22Rv1 (cell line): Measurements from ENCODE around the gene PCED1B.
"Not testable (repeated sequence)": the region's sequence is repeated elsewhere in the genome, so short reads cannot be mapped to it uniquely, and the experiment has no call there.

ENCODE experiments used
- H3K27ac ChIP-seq: fragments of 450-650 bp; 2 replicates; pipeline ENCODE4 v1.5.1; 2017
- CTCF ChIP-seq: fragments of 450-650 bp; IDR thresholded peaks from 2 replicates; pipeline ENCODE4 v1.5.1; 2017; ENCODE audit warnings: mild to moderate bottlenecking
- ZFX ChIP-seq: fragments of 450-650 bp; IDR thresholded peaks from 2 replicates; pipeline ENCODE4 v1.6.1; 2017; ENCODE audit warnings: antibody characterized with exemption, borderline replicate concordance

Gene PCED1B

DNA sequence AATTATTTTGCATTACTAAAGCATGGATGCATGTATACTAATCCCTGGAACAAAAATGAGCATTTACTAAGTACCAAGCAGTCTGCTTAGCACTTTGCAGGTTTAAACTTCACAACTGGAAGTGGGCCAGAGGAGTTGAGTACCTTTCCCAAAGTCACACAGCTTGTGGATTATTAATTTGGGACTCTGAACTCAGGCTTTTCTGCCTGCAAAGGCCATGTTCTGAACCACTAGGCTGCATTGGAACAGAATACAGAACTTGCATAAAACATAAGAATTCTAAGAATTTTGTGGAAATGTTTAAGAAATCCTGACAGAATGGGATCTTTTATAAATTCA is 133.2 kb downstream of the PCED1B start:
- TF ChIP-seq ZFX: no peak
- TF ChIP-seq CTCF: no peak

DNA sequence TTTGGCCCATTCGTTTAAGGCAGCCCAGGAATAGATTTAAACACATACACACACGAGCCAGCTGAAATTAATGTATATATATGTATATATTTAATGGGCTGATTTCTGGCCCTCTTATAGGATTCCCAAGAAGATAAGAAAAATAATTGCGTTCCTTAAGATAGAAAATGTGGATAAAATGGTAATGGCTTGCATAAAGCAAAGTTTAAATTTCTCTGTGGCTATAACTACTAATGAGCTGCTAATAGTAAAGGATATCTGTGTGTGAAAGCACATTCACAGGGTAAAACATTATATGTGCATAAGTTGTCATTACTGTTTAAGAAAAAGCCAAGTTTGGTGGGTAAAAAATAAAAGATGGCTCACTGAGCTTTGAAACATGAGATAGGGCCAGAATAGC is 134.0 kb downstream of the PCED1B start:
- TF ChIP-seq ZFX (no peak), CTCF (no peak)
- H3K27ac ChIP-seq: no peak overlapping the region

More for the DNA sequence above, 133.2 kb downstream of the PCED1B start:
- H3K27ac ChIP-seq: no peak overlapping the region

- H3K27ac ChIP-seq: no peak overlapping the region
- no peak for TF ChIP-seq CTCF
- no peak for TF ChIP-seq ZFX
Observed at GRCh38 chr12:47214001-47214619, 134.7 kb downstream of the PCED1B start.

DNA sequence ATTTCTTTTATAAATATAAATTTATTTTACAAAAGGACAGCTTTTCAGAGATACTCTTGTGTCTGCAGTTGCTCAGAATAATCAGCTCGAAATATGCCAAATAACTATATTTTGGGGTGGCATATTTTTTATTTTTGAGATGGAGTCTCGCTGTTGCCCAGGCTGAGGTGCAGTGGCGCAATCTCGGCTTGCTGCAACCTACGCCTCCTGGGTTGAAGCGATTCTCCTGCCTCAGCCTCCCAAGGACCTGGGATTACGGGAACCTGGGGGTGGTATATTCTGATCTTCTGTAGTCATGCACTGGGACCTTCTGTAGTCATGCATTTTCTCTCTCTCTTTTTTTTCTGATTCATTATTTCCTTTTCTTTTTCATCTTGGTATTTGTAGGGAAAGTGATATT is 135.3 kb downstream of the PCED1B start:
- no peak overlapping the region for H3K27ac ChIP-seq
- TF ChIP-seq CTCF (no peak), ZFX (no peak)

GRCh38 chr12:47216150-47216677 is 136.8 kb downstream of the PCED1B start:
- TF ChIP-seq ZFX (no peak), CTCF (no peak)
- no peak overlapping the region for H3K27ac ChIP-seq

DNA sequence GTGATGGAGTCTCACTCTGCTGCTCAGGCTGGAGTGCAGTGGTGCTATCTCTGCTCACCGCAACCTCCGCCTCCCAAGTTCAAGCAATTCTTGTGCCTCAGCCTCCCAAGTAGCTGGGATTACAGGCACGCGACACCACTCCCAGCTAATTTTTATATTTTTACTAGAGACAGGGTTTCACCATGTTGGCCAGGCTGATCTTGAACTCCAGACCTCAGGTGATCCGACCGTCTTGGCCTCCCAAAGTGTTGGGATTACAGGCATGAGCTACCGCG is 138.1 kb downstream of the PCED1B start:
- H3K27ac ChIP-seq: not testable (repeated sequence)

- no peak overlapping the region for H3K27ac ChIP-seq
- no peak for TF ChIP-seq ZFX
- no peak for TF ChIP-seq CTCF
Observed at GRCh38 chr12:47218191-47218654, 138.8 kb downstream of the PCED1B start.

DNA sequence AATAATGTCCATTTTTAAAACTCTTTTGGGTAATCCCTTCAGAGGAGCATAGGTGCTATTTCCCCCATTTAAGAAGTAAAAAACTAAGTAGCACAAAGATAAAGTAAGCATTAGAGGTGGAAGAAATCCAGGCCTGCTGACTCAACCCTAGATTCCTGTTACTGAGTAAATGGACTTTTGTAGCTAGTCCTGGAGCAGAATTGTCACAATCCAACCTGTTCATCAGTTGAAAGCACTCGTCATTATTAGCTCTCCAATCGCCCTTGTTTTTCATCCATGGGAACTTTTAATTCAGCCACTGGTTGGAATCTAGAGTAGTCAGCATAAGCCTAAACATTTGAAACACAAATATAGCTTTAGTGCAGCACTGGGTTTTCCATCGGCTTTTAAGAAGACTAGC is 139.8 kb downstream of the PCED1B start:
- H3K27ac ChIP-seq: 0 out of 2 replicates have a peak overlapping the region, but pooled peaks have one; percentile 8
- no peak for TF ChIP-seq ZFX
- no peak for TF ChIP-seq CTCF
